ENCODE data around the gene RGS12.

- TF ChIP-seq CTCF (optimal IDR thresholded peaks at IDR 0.05 in 1 of 3, IDR thresholded peaks at IDR 0.05 in 1 of 3, conservative IDR thresholded peaks at IDR 0.05 in 1 of 3; ENCODE audit: extremely low read depth in 1 of 3, insufficient read depth in 2 of 3, low read length in 3 of 3) (no peak), EZH2 (IDR thresholded peaks at IDR 0.05; ENCODE audit: low read length) (no peak)
Measured at GRCh38 chr4:3324093-3324815, 31.4 kb downstream of the RGS12 start.

Measured in keratinocyte (primary cell).